LNCaP clone FGC (cell line): ENCODE results near the gene WFIKKN2.

Experiments used
- DNase-seq: peaks from one replicate; pipeline ENCODE4 v3.0.0-alpha.2; 2011; ENCODE audit warnings: low read depth
- H3K4me3 ChIP-seq: 2 replicates; pipeline ENCODE4 v1.5.1; 2011; ENCODE audit warnings: mild to moderate bottlenecking, low read depth, low read length, control low read depth
- CTCF ChIP-seq: IDR thresholded peaks from 2 replicates; pipeline ENCODE4 v1.5.1; 2012; ENCODE audit warnings: mild to moderate bottlenecking; ENCODE audit not compliant: control insufficient read depth, insufficient read depth; ENCODE audit errors: extremely low read depth

Gene WFIKKN2

DNA sequence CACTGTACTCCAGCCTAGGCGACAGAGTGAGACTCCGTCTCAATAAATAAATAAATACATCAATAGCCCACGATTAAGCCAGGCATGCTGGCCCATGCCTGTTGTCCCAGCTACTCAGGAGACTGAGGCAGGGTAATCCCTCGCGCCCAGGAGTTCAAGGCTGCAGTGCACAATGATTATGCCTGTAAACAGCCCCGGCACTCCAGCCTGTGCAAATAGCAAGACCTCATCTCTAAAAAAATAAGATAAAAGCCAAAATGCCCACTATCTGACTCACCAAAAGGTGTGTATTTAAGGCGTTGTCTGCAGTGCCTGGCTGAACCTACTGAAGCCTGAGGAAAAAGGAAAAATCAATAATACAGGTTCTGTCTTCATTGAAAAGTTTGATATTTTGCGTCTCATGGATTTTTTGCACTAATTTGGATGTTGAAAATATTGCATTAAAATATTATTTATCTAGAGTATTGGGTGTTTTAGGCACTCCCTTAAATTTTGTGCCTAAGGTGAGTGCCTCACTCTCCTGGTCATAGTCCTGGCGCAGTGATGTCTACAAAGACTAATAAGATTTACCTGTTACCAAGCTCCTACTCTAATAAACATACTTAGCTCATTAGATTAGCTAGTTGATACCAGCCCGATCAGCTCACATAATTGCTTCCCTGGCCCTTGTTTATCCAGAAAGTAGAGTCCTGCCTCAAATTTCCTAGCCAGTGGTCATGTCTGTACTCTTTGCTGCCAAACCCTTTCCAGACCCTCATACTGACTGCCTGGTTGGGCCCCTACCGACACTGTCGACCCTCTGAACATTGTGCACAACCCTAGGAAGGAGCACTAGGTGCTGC lies 55.5 kb downstream of the WFIKKN2 start:
- H3K4me3 ChIP-seq = no peak overlapping the region
- no peak for DNase-seq
- TF ChIP-seq CTCF = no peak

DNA sequence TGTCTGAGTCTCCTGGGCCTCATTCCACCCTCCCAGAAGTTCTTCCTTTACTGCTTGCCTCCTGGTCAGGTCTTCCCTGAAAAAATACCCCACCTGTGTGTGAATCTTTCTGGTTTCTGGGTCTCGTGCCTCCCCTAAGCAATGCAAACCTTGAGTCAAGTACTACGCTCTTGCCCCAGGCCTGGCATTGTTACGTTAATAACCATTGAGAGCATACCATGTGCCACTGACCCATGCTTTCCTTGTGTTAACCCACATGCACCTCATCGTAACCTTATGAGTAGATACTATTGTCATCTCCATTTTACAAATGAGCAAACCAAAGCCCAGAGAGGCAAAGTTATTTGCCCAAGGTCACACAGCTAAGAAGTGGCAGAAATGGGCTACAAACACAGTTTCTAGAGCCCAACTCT lies 56.2 kb downstream of the WFIKKN2 start:
- DNase-seq = no peak
- TF ChIP-seq CTCF = no peak
- no peak overlapping the region for H3K4me3 ChIP-seq
